Measurements from ENCODE around the gene KIDINS220. TPM values are rescaled to one million over a fixed set of nuclear protein-coding genes. Genes with fewer than 3 reads are reported as not detected.
A peak's percentile ranks its signal among the peaks of the same experiment; 100 is the strongest.

The KIDINS220 gene
- total and polyA plus RNA-seq, 9 of the 15 experiments (the other 6 are each of a cell fraction or from before 2014, with no cell fraction given) = 15.2 to 48.0 (median 34.4) TPM

DNA sequence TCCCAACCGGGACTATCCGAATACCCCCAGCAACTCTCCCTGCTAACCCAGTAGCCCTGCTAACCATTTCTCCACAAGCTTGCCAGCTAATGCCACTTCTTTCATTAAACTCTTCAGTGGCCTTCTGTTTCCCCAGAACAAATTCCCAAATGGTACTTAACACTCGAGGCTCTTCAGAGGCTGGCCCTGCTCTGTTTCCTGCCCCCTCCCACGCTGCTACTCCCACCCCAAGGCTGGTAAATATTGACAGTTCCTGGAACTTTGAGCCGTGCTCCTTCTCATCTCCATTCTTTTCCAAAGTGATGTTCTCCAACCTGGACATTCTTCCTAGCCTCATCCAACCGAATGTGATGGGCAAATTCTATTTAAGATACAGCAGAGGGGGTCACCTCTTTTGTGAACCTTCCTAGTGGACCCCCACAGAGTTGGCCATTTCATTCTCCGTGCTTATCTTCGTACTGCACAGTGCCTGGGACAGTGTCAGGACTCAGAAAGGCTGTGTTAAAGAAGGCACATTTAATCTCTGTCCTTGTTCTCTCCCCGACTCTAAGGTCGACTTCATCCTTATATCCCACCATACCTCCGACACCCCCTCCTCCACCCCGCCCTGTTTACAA, 3.2 kb upstream of the KIDINS220 start:
- H3K4me1 ChIP-seq (replicated peaks in 1 of 2; ENCODE audit: control insufficient read depth in 2 of 2, insufficient read depth in 2 of 2, low read length in 2 of 2) = peaks cover 4 to 23% of the 10 kb centered on the region in 2 experiments; a peak in 4 of 5 replicates
- peak; percentile 68 for FAIRE-seq
- H3K27ac ChIP-seq (ENCODE audit: extremely low read depth, low read depth, low read length) = 0 out of 3 replicates have a peak overlapping the region, but pooled peaks have one; percentile 39
- TF ChIP-seq EGR1 (conservative IDR thresholded peaks at IDR 0.05) = peak; percentile 75
- 0 out of 2 replicates have a peak, but pooled peaks have one; percentile 26 for TF ChIP-seq CBFA2T3 (IDR thresholded peaks at IDR 0.05)
- TF ChIP-seq, protein P1, sequence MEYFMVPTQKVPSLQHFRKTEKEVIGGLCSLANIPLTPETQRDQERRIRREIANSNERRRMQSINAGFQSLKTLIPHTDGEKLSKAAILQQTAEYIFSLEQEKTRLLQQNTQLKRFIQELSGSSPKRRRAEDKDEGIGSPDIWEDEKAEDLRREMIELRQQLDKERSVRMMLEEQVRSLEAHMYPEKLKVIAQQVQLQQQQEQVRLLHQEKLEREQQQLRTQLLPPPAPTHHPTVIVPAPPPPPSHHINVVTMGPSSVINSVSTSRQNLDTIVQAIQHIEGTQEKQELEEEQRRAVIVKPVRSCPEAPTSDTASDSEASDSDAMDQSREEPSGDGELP (CRISPR knock-in tag; IDR thresholded peaks at IDR 0.05; ENCODE audit: borderline replicate concordance) = no peak
- TF ChIP-seq, protein P2, sequence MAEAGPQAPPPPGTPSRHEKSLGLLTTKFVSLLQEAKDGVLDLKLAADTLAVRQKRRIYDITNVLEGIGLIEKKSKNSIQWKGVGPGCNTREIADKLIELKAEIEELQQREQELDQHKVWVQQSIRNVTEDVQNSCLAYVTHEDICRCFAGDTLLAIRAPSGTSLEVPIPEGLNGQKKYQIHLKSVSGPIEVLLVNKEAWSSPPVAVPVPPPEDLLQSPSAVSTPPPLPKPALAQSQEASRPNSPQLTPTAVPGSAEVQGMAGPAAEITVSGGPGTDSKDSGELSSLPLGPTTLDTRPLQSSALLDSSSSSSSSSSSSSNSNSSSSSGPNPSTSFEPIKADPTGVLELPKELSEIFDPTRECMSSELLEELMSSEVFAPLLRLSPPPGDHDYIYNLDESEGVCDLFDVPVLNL (CRISPR knock-in tag; IDR thresholded peaks at IDR 0.05; ENCODE audit: low read depth) = no peak
- peak; percentile 46 for TF ChIP-seq ARID1B (IDR thresholded peaks at IDR 0.05)
- TF ChIP-seq, protein P3, sequence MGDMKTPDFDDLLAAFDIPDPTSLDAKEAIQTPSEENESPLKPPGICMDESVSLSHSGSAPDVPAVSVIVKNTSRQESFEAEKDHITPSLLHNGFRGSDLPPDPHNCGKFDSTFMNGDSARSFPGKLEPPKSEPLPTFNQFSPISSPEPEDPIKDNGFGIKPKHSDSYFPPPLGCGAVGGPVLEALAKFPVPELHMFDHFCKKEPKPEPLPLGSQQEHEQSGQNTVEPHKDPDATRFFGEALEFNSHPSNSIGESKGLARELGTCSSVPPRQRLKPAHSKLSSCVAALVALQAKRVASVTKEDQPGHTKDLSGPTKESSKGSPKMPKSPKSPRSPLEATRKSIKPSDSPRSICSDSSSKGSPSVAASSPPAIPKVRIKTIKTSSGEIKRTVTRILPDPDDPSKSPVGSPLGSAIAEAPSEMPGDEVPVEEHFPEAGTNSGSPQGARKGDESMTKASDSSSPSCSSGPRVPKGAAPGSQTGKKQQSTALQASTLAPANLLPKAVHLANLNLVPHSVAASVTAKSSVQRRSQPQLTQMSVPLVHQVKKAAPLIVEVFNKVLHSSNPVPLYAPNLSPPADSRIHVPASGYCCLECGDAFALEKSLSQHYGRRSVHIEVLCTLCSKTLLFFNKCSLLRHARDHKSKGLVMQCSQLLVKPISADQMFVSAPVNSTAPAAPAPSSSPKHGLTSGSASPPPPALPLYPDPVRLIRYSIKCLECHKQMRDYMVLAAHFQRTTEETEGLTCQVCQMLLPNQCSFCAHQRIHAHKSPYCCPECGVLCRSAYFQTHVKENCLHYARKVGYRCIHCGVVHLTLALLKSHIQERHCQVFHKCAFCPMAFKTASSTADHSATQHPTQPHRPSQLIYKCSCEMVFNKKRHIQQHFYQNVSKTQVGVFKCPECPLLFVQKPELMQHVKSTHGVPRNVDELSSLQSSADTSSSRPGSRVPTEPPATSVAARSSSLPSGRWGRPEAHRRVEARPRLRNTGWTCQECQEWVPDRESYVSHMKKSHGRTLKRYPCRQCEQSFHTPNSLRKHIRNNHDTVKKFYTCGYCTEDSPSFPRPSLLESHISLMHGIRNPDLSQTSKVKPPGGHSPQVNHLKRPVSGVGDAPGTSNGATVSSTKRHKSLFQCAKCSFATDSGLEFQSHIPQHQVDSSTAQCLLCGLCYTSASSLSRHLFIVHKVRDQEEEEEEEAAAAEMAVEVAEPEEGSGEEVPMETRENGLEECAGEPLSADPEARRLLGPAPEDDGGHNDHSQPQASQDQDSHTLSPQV (IDR thresholded peaks at IDR 0.05) = 0 out of 2 replicates have a peak, but pooled peaks have one; percentile 39
- TF ChIP-seq GATAD2A (IDR thresholded peaks at IDR 0.05) = no peak
- TF ChIP-seq DPF2 (IDR thresholded peaks at IDR 0.05) = peak; percentile 54; the same call in 1 of the 2 replicates
- no peak for TF ChIP-seq NCOA6 (IDR thresholded peaks at IDR 0.05)
- TF ChIP-seq, protein P4, sequence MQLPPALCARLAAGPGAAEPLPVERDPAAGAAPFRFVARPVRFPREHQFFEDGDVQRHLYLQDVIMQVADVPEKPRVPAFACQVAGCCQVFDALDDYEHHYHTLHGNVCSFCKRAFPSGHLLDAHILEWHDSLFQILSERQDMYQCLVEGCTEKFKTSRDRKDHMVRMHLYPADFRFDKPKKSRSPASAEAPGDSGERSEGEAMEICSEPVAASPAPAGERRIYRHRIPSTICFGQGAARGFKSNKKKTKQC (CRISPR knock-in tag; IDR thresholded peaks at IDR 0.05) = no peak
- no peak for TF ChIP-seq OTX1 (CRISPR knock-in tag; IDR thresholded peaks at IDR 0.05)
- peak overlapping the region; percentile 43 for H3K4me2 ChIP-seq (ENCODE audit: insufficient read depth, low read length)
- CTCF ChIA-PET (ENCODE audit: low intra/inter-chr PET ratio) = no interaction called here
- ATAC-seq = 0 out of 3 replicates have a peak, but pooled peaks have one; percentile 7
- peak in 2 of 4 experiments; percentile 29 to 43 for DNase-seq (ENCODE audit: extremely low read depth in 1 of 4, low spot score in 3 of 4)
- no peak overlapping the region for H3K4me3 ChIP-seq
- H3K9me3 ChIP-seq (replicated peaks; ENCODE audit: control insufficient read depth, insufficient read depth, low read depth, low read length) = no peaks in the 10 kb centered on the region
- H3K9ac ChIP-seq (ENCODE audit: insufficient read depth in 1 of 2, low read depth in 2 of 2, low read length in 2 of 2) = peak overlapping the region in 1 of 2 experiments; percentile 6; a peak in 1 of 4 replicates
- H3K27me3 ChIP-seq (ENCODE audit: control insufficient read depth in 2 of 2, insufficient read depth in 2 of 2, low read length in 2 of 2) = no peaks in the 10 kb centered on the region
- no peaks in the 10 kb centered on the region for H4K20me1 ChIP-seq (replicated peaks; ENCODE audit: control insufficient read depth, insufficient read depth, low read length)
- WGBS (ENCODE audit: insufficient coverage, low coverage, missing lambda C conversion rate) = 17% methylated on average over 12 of the region's 12 CpGs
- no peaks in the 10 kb centered on the region for H3K9me1 ChIP-seq (ENCODE audit: control insufficient read depth, insufficient read depth, low read length)
- H2AFZ ChIP-seq (ENCODE audit: low read depth, low read length) = peak overlapping the region; percentile 78
- no TSS peak for BruUV-seq (replicated peaks)
- POLR2A ChIA-PET = interaction anchor here (0.9 kb wide), 1 partner anchor 23 kb away, joined by 4 read pairs; no protein-coding TSS in a partner anchor
- H3K36me3 ChIP-seq (ENCODE audit: control insufficient read depth, insufficient read depth, low read length) = no peaks in the 10 kb centered on the region
- intact Hi-C loops (cut with micrococcal nuclease) (no loop called here), in situ Hi-C loops (cut with MboI) (no loop called here)
- H3K79me2 ChIP-seq (ENCODE audit: control insufficient read depth, insufficient read depth, low read length) = peaks cover 18% of the 10 kb centered on the region

Data from K562 (cell line).